ENCODE results near the gene ENAH. TPM values are rescaled to one million over a fixed set of nuclear protein-coding genes. Genes with fewer than 3 reads are reported as not detected.
"Not testable (repeated sequence)": the region's sequence is repeated elsewhere in the genome, so short reads cannot be mapped to it uniquely, and the experiment has no call there.

Gene ENAH
- total RNA-seq, 2 experiments from 2014 or later: not detected

GRCh38 chr1:225654277-225654597, 1.3 kb upstream of the ENAH start:
- Mint-ChIP-seq H3K27ac (no peak overlapping the region), H3K36me3 (ENCODE audit: low read depth) (peaks cover 2% of the 10 kb centered on the region), H3K27me3 (ENCODE audit: low read depth) (peaks cover 43% of the 10 kb centered on the region), H3K4me1 (ENCODE audit: low read depth) (peaks cover 11% of the 10 kb centered on the region), H3K4me3 (peak overlapping the region; percentile 71), H3K9me3 (ENCODE audit: insufficient read depth) (no peaks in the 10 kb centered on the region)
- ATAC-seq (no peak), DNase-seq (no peak)
- CTCF ChIA-PET: interaction anchor here (1.2 to 2.0 kb wide), 4 partner anchors 11 to 179 kb away, joined by 3 to 9 read pairs (median 6); no protein-coding TSS in a partner anchor
- POLR2A ChIA-PET: no interaction called here

GRCh38 chr1:225653463-225654276, 747 bp upstream of the ENAH start:
- Mint-ChIP-seq H3K36me3 (ENCODE audit: low read depth) (peaks cover 2% of the 10 kb centered on the region), H3K27me3 (ENCODE audit: low read depth) (peaks cover 45% of the 10 kb centered on the region), H3K27ac (no peak overlapping the region), H3K9me3 (ENCODE audit: insufficient read depth) (no peaks in the 10 kb centered on the region), H3K4me1 (ENCODE audit: low read depth) (peaks cover 11% of the 10 kb centered on the region), H3K4me3 (peak overlapping the region; percentile 71)
- ChIA-PET POLR2A (no interaction called here), CTCF (no interaction called here)
- no peak for DNase-seq
- ATAC-seq: peak; percentile 44

- peaks cover 53% of the 10 kb centered on the region for H3K27me3 Mint-ChIP-seq (ENCODE audit: low read depth)
- H3K27ac Mint-ChIP-seq: no peak overlapping the region
- peaks cover 11% of the 10 kb centered on the region for H3K4me1 Mint-ChIP-seq (ENCODE audit: low read depth)
- peaks cover 2% of the 10 kb centered on the region for H3K36me3 Mint-ChIP-seq (ENCODE audit: low read depth)
- ChIA-PET POLR2A (interaction anchor here (0.8 kb wide), 1 partner anchor 410 kb away, joined by 3 read pairs; the partner anchor contains the start of gene H3-3A), CTCF (no interaction called here)
- ATAC-seq (peak; percentile 8), DNase-seq (no peak)
- peak overlapping the region; percentile 74 for H3K4me3 Mint-ChIP-seq
- no peaks in the 10 kb centered on the region for H3K9me3 Mint-ChIP-seq (ENCODE audit: insufficient read depth)
Measured at GRCh38 chr1:225651872-225652728, 823 bp downstream of the ENAH start.

- no peak for ATAC-seq
- no peak overlapping the region for H3K4me3 Mint-ChIP-seq
- H3K4me1 Mint-ChIP-seq (ENCODE audit: low read depth): peaks cover 11% of the 10 kb centered on the region
- H3K36me3 Mint-ChIP-seq (ENCODE audit: low read depth): peaks cover 2% of the 10 kb centered on the region
- POLR2A ChIA-PET: no interaction called here
- no peak for DNase-seq
- H3K27me3 Mint-ChIP-seq (ENCODE audit: low read depth): peaks cover 53% of the 10 kb centered on the region
- no peaks in the 10 kb centered on the region for H3K9me3 Mint-ChIP-seq (ENCODE audit: insufficient read depth)
- H3K27ac Mint-ChIP-seq: no peak overlapping the region
- CTCF ChIA-PET: no interaction called here
Measured at GRCh38 chr1:225651376-225651871, 1.5 kb downstream of the ENAH start.

GRCh38 chr1:225650179-225650578, 2.7 kb downstream of the ENAH start:
- peaks cover 2% of the 10 kb centered on the region for H3K36me3 Mint-ChIP-seq (ENCODE audit: low read depth)
- no peak overlapping the region for H3K4me3 Mint-ChIP-seq
- no peaks in the 10 kb centered on the region for H3K9me3 Mint-ChIP-seq (ENCODE audit: insufficient read depth)
- H3K27me3 Mint-ChIP-seq (ENCODE audit: low read depth): peaks cover 53% of the 10 kb centered on the region
- ChIA-PET CTCF (interaction anchor here (0.6 kb wide), 1 partner anchor 344 kb away, joined by 3 read pairs; no protein-coding TSS in a partner anchor), POLR2A (no interaction called here)
- peaks cover 11% of the 10 kb centered on the region for H3K4me1 Mint-ChIP-seq (ENCODE audit: low read depth)
- H3K27ac Mint-ChIP-seq: no peak overlapping the region
- ATAC-seq: no peak
- no peak for DNase-seq

- Mint-ChIP-seq H3K4me1 (ENCODE audit: low read depth) (no peaks in the 10 kb centered on the region), H3K27ac (no peak overlapping the region), H3K36me3 (ENCODE audit: low read depth) (no peaks in the 10 kb centered on the region), H3K27me3 (ENCODE audit: low read depth) (peaks cover 31% of the 10 kb centered on the region), H3K9me3 (ENCODE audit: insufficient read depth) (no peaks in the 10 kb centered on the region), H3K4me3 (no peak overlapping the region)
- ATAC-seq (no peak), DNase-seq (no peak)
- CTCF ChIA-PET: interaction anchor here (0.9 kb wide), 1 partner anchor 43 kb away, joined by 3 read pairs; no protein-coding TSS in a partner anchor
- POLR2A ChIA-PET: no interaction called here
Measured at GRCh38 chr1:225645194-225645895, 7.6 kb downstream of the ENAH start.

GRCh38 chr1:225644666-225645065, 8.3 kb downstream of the ENAH start:
- no peak overlapping the region for H3K4me3 Mint-ChIP-seq
- H3K36me3 Mint-ChIP-seq (ENCODE audit: low read depth): no peaks in the 10 kb centered on the region
- no peaks in the 10 kb centered on the region for H3K9me3 Mint-ChIP-seq (ENCODE audit: insufficient read depth)
- ChIA-PET CTCF (interaction anchor here (0.5 to 1.4 kb wide), 3 partner anchors 15 to 722 kb away, joined by 3 read pairs; no protein-coding TSS in a partner anchor), POLR2A (no interaction called here)
- H3K27me3 Mint-ChIP-seq (ENCODE audit: low read depth): peaks cover 25% of the 10 kb centered on the region
- H3K4me1 Mint-ChIP-seq (ENCODE audit: low read depth): no peaks in the 10 kb centered on the region
- ATAC-seq: no peak
- no peak overlapping the region for H3K27ac Mint-ChIP-seq
- no peak for DNase-seq

- Mint-ChIP-seq H3K27ac (no peak overlapping the region), H3K9me3 (ENCODE audit: insufficient read depth) (no peaks in the 10 kb centered on the region), H3K4me3 (no peak overlapping the region), H3K4me1 (ENCODE audit: low read depth) (no peaks in the 10 kb centered on the region), H3K36me3 (ENCODE audit: low read depth) (no peaks in the 10 kb centered on the region), H3K27me3 (ENCODE audit: low read depth) (peaks cover 13% of the 10 kb centered on the region)
- CTCF ChIA-PET: no interaction called here
- POLR2A ChIA-PET: no interaction called here
- ATAC-seq (no peak), DNase-seq (no peak)
Measured at GRCh38 chr1:225642177-225642576, 10.7 kb downstream of the ENAH start.

GRCh38 chr1:225638853-225639252, 14.1 kb downstream of the ENAH start:
- Mint-ChIP-seq H3K4me1 (ENCODE audit: low read depth) (no peaks in the 10 kb centered on the region), H3K4me3 (no peak overlapping the region), H3K27ac (no peak overlapping the region), H3K36me3 (ENCODE audit: low read depth) (no peaks in the 10 kb centered on the region), H3K9me3 (ENCODE audit: insufficient read depth) (no peaks in the 10 kb centered on the region), H3K27me3 (ENCODE audit: low read depth) (peaks cover 9% of the 10 kb centered on the region)
- DNase-seq (no peak), ATAC-seq (no peak)
- POLR2A ChIA-PET: no interaction called here
- CTCF ChIA-PET: no interaction called here

- Mint-ChIP-seq H3K27ac (no peak overlapping the region), H3K9me3 (ENCODE audit: insufficient read depth) (no peaks in the 10 kb centered on the region), H3K27me3 (ENCODE audit: low read depth) (peaks cover 6% of the 10 kb centered on the region), H3K4me3 (no peak overlapping the region), H3K4me1 (ENCODE audit: low read depth) (no peaks in the 10 kb centered on the region), H3K36me3 (ENCODE audit: low read depth) (no peaks in the 10 kb centered on the region)
- POLR2A ChIA-PET: no interaction called here
- ATAC-seq: no peak
- CTCF ChIA-PET: no interaction called here
- no peak for DNase-seq
Measured at GRCh38 chr1:225637651-225638199, 15.2 kb downstream of the ENAH start.

- H3K9me3 Mint-ChIP-seq (ENCODE audit: insufficient read depth); DNase-seq; H3K27me3 Mint-ChIP-seq (ENCODE audit: low read depth); CTCF ChIA-PET; H3K27ac Mint-ChIP-seq; H3K36me3 Mint-ChIP-seq (ENCODE audit: low read depth); H3K4me1 Mint-ChIP-seq (ENCODE audit: low read depth); POLR2A ChIA-PET; H3K4me3 Mint-ChIP-seq; ATAC-seq: not testable (repeated sequence)
Measured at GRCh38 chr1:225636992-225637391, 15.9 kb downstream of the ENAH start.

Data from activated CD8-positive, alpha-beta T cell treated with anti-CD3 and anti-CD28 coated beads, Interleukin-2, amount 10 ng/mL, durations not matched to agents 7 days and 5 days (primary cell).